HT-29 (cell line): ENCODE data around the gene COG8. TPM values are rescaled to one million over a fixed set of nuclear protein-coding genes. Genes with fewer than 3 reads are reported as not detected.

Source experiments
- DNase-seq: peaks from one replicate; pipeline ENCODE4 v3.0.0-alpha.2; 2015; ENCODE audit warnings: low spot score
- total RNA-seq: library from RNA; depleted of rRNA; stranded (reverse); fragments of >200 nt; shearing (Covaris generic); gene quantifications from 2 replicates; pipeline ENCODE4 v1.2.3, GENCODE V29; 2014

The COG8 gene
- total RNA-seq, 1 experiment from 2014 or later = 55.8 TPM

- no peak for DNase-seq
These were observed 6.6 kb upstream of the COG8 start for GRCh38 chr16:69345923-69346322.

- DNase-seq = no peak
These were observed 4.8 kb upstream of the COG8 start for GRCh38 chr16:69344171-69344570.

- peak; percentile 18 for DNase-seq
These were observed 806 bp upstream of the COG8 start for GRCh38 chr16:69340095-69340644.

GRCh38 chr16:69338557-69339288, 641 bp downstream of the COG8 start:
- no peak for DNase-seq

GRCh38 chr16:69334696-69335095, 4.7 kb downstream of the COG8 start:
- no peak for DNase-seq

- peak; percentile 96 for DNase-seq
These were observed 8.9 kb downstream of the COG8 start, which contains the start of gene PDF for GRCh38 chr16:69330286-69331109. PDF (minus strand) TSS chr16:69330588; CDS start chr16:69330570, 18 bp downstream.

GRCh38 chr16:69329369-69330285, 9.7 kb downstream of the COG8 start:
- DNase-seq = peak; percentile 47

- DNase-seq = peak; percentile 48
These were observed 10.5 kb downstream of the COG8 start for GRCh38 chr16:69328854-69329316.

GRCh38 chr16:69327585-69328310, 11.6 kb downstream of the COG8 start:
- no peak for DNase-seq

GRCh38 chr16:69326172-69326873, 13.0 kb downstream of the COG8 start:
- DNase-seq = peak; percentile 55

- no peak for DNase-seq
These were observed 13.6 kb downstream of the COG8 start for GRCh38 chr16:69325784-69326171.

GRCh38 chr16:69324585-69325253, 14.6 kb downstream of the COG8 start:
- DNase-seq = no peak

GRCh38 chr16:69324013-69324531, 15.3 kb downstream of the COG8 start:
- DNase-seq = peak; percentile 39

GRCh38 chr16:69323415-69323814, 15.9 kb downstream of the COG8 start:
- DNase-seq = no peak

- no peak for DNase-seq
These were observed 17.0 kb downstream of the COG8 start for GRCh38 chr16:69322343-69322742.

- no peak for DNase-seq
These were observed 18.3 kb downstream of the COG8 start for GRCh38 chr16:69321080-69321479.

- no peak for DNase-seq
These were observed 18.7 kb downstream of the COG8 start for GRCh38 chr16:69320740-69321073.

GRCh38 chr16:69319826-69320739, 19.3 kb downstream of the COG8 start:
- no peak for DNase-seq
